ENCODE measurements around the gene PSME1. TPM values are rescaled to one million over a fixed set of nuclear protein-coding genes. Genes with fewer than 3 reads are reported as not detected.
A peak's percentile ranks its signal among the peaks of the same experiment; 100 is the strongest.
"Not testable (repeated sequence)": the region's sequence is repeated elsewhere in the genome, so short reads cannot be mapped to it uniquely, and the experiment has no call there.

Gene PSME1
- total and polyA plus RNA-seq, 7 experiments from 2014 or later = 189 to 703 (median 234) TPM

- intact Hi-C loops (cut with micrococcal nuclease) = no loop called here
- no peak overlapping the region for H3K4me3 Mint-ChIP-seq
- Histone ChIP-seq H3K9me3 (ENCODE audit: control insufficient read depth in 2 of 3, low read length in 3 of 3) (no peaks in the 10 kb centered on the region), H3K4me1 (ENCODE audit: control insufficient read depth in 2 of 2, insufficient read depth in 2 of 2, low read length in 2 of 2) (no peaks in the 10 kb centered on the region), H3K36me3 (ENCODE audit: control insufficient read depth in 2 of 3, insufficient read depth in 3 of 3, low read length in 3 of 3) (peaks cover 0 to 45% (median 5%) of the 10 kb centered on the region in 3 experiments), H3K27ac (ENCODE audit: low read depth, low read length) (no peak overlapping the region), H3K27me3 (ENCODE audit: control insufficient read depth in 2 of 2, insufficient read depth in 2 of 2, low read length in 2 of 2) (no peaks in the 10 kb centered on the region), H3K4me3 (ENCODE audit: low read length) (no peak overlapping the region)
- ChIA-PET POLR2A (interaction anchor here (0.7 to 1.1 kb wide), 2 partner anchors 13 to 21 kb away, joined by 3 read pairs; partner anchors contain the start of genes DCAF11 and NRL), CTCF (interaction anchor here (1.4 to 11.7 kb wide), 3 partner anchors 7 to 45 kb away, joined by 3 to 246 read pairs (median 165); partner anchors contain the start of genes CARMIL3 and PCK2)
- peaks cover 5 to 15% (median 7%) of the 10 kb centered on the region in 7 donors for H3K4me1 Mint-ChIP-seq
- ATAC-seq (no peak), DNase-seq (no peak)
- no peaks in the 10 kb centered on the region for H3K27me3 Mint-ChIP-seq
- peak overlapping the region in 1 of 9 donors; percentile 15 for H3K27ac Mint-ChIP-seq
- H3K9me3 Mint-ChIP-seq = peaks cover 0 to 2% (median 0%) of the 10 kb centered on the region in 11 donors
- H3K36me3 Mint-ChIP-seq = peaks cover 3 to 44% (median 15%) of the 10 kb centered on the region in 5 donors
Measured at GRCh38 chr14:24100982-24101494, 35.0 kb upstream of the PSME1 start.

- no peak overlapping the region for H3K4me3 Mint-ChIP-seq
- peaks cover 0 to 45% (median 5%) of the 10 kb centered on the region in 3 experiments for H3K36me3 ChIP-seq (ENCODE audit: control insufficient read depth in 2 of 3, insufficient read depth in 3 of 3, low read length in 3 of 3)
- no peak for DNase-seq
- ATAC-seq = no peak
- H3K27me3 Mint-ChIP-seq = no peaks in the 10 kb centered on the region
- no peak overlapping the region for H3K4me3 ChIP-seq (ENCODE audit: low read length)
- H3K27me3 ChIP-seq (ENCODE audit: control insufficient read depth in 2 of 2, insufficient read depth in 2 of 2, low read length in 2 of 2) = no peaks in the 10 kb centered on the region
- H3K27ac ChIP-seq (ENCODE audit: low read depth, low read length) = no peak overlapping the region
- peaks cover 3 to 44% (median 15%) of the 10 kb centered on the region in 5 donors for H3K36me3 Mint-ChIP-seq
- H3K4me1 ChIP-seq (ENCODE audit: control insufficient read depth in 2 of 2, insufficient read depth in 2 of 2, low read length in 2 of 2) = no peaks in the 10 kb centered on the region
- peak overlapping the region in 2 of 9 donors; percentile 19 to 43 for H3K27ac Mint-ChIP-seq
- H3K4me1 Mint-ChIP-seq = peaks cover 0 to 16% (median 0%) of the 10 kb centered on the region in 7 donors
- CTCF ChIA-PET = interaction anchor here (0.8 to 11.7 kb wide), 4 partner anchors 9 to 47 kb away, joined by 3 to 246 read pairs (median 84); partner anchors contain the start of genes CARMIL3 and PCK2
- POLR2A ChIA-PET = interaction anchor here (0.9 to 3.0 kb wide), 2 partner anchors 12 to 45 kb away, joined by 3 to 9 read pairs; partner anchors contain the start of genes DCAF11, NRL and RNF31
- H3K9me3 Mint-ChIP-seq = peaks cover 0 to 2% (median 0%) of the 10 kb centered on the region in 11 donors
- intact Hi-C loops (cut with micrococcal nuclease) = no loop called here
- no peaks in the 10 kb centered on the region for H3K9me3 ChIP-seq (ENCODE audit: control insufficient read depth in 2 of 3, low read length in 3 of 3)
Measured at GRCh38 chr14:24102357-24103048, 33.5 kb upstream of the PSME1 start.

GRCh38 chr14:24103451-24103850 is 32.5 kb upstream of the PSME1 start:
- Histone ChIP-seq H3K36me3 (ENCODE audit: control insufficient read depth in 2 of 3, insufficient read depth in 3 of 3, low read length in 3 of 3) (peaks cover 0 to 40% (median 5%) of the 10 kb centered on the region in 3 experiments), H3K27ac (ENCODE audit: low read depth, low read length) (no peak overlapping the region), H3K4me3 (ENCODE audit: low read length) (no peak overlapping the region), H3K27me3 (ENCODE audit: control insufficient read depth in 2 of 2, insufficient read depth in 2 of 2, low read length in 2 of 2) (no peaks in the 10 kb centered on the region), H3K9me3 (ENCODE audit: control insufficient read depth in 2 of 3, low read length in 3 of 3) (no peaks in the 10 kb centered on the region), H3K4me1 (ENCODE audit: control insufficient read depth in 2 of 2, insufficient read depth in 2 of 2, low read length in 2 of 2) (peaks cover under 1 to 2% of the 10 kb centered on the region in 2 donors)
- POLR2A ChIA-PET = interaction anchor here (3.0 to 6.0 kb wide), 2 partner anchors 9 to 11 kb away, joined by 9 to 85 read pairs; partner anchors contain the start of genes DCAF11, NRL and PCK2
- peaks cover 3 to 44% (median 15%) of the 10 kb centered on the region in 5 donors for H3K36me3 Mint-ChIP-seq
- intact Hi-C loops (cut with micrococcal nuclease) = no loop called here
- H3K4me1 Mint-ChIP-seq = peaks cover 1 to 22% (median 5%) of the 10 kb centered on the region in 7 donors
- H3K4me3 Mint-ChIP-seq = no peak overlapping the region
- CTCF ChIA-PET = interaction anchor here (11.5 to 11.7 kb wide), 2 partner anchors 10 to 48 kb away, joined by 165 to 246 read pairs; partner anchors contain the start of genes CARMIL3 and PCK2
- ATAC-seq (no peak), DNase-seq (no peak)
- no peaks in the 10 kb centered on the region for H3K27me3 Mint-ChIP-seq
- peak overlapping the region in 2 of 9 donors; percentile 31 to 48 for H3K27ac Mint-ChIP-seq
- H3K9me3 Mint-ChIP-seq = peaks cover 0 to 2% (median 0%) of the 10 kb centered on the region in 11 donors

GRCh38 chr14:24105609-24106239 is 30.3 kb upstream of the PSME1 start:
- POLR2A ChIA-PET = interaction anchor here (0.9 to 6.7 kb wide), 7 partner anchors 11 to 50 kb away, joined by 3 to 85 read pairs (median 4); partner anchors contain the start of genes EMC9, PCK2, PSME2 and RNF31
- CTCF ChIA-PET = interaction anchor here (0.5 to 11.7 kb wide), 8 partner anchors 8 to 55 kb away, joined by 3 to 246 read pairs (median 24); partner anchors contain the start of genes CARMIL3, DCAF11, IRF9 and PCK2
- H3K27ac Mint-ChIP-seq = peak overlapping the region in 3 of 9 donors; percentile 9 to 48 (median 46)

GRCh38 chr14:24106672-24107271 is 29.2 kb upstream of the PSME1 start:
- H3K27me3 ChIP-seq (ENCODE audit: control insufficient read depth in 2 of 2, insufficient read depth in 2 of 2, low read length in 2 of 2) = no peaks in the 10 kb centered on the region
- Mint-ChIP-seq H3K9me3 (peaks cover 0 to 2% (median 0%) of the 10 kb centered on the region in 11 donors), H3K27me3 (no peaks in the 10 kb centered on the region), H3K4me3 (no peak overlapping the region), H3K4me1 (peaks cover 9 to 28% (median 13%) of the 10 kb centered on the region in 7 donors), H3K27ac (peak overlapping the region in 1 of 9 donors; percentile 92), H3K36me3 (peaks cover 3 to 29% (median 15%) of the 10 kb centered on the region in 5 donors)
- peaks cover 0 to 13% (median 0%) of the 10 kb centered on the region in 3 experiments for H3K36me3 ChIP-seq (ENCODE audit: control insufficient read depth in 2 of 3, insufficient read depth in 3 of 3, low read length in 3 of 3)
- H3K4me1 ChIP-seq (ENCODE audit: control insufficient read depth in 2 of 2, insufficient read depth in 2 of 2, low read length in 2 of 2) = peaks cover 9 to 11% of the 10 kb centered on the region in 2 donors
- ChIA-PET CTCF (interaction anchor here (0.5 to 11.7 kb wide), 7 partner anchors 13 to 639 kb away, joined by 3 to 246 read pairs (median 28); partner anchors contain the start of genes CARMIL3, IRF9, PCK2 and RNF31), POLR2A (interaction anchor here (0.8 to 6.7 kb wide), 10 partner anchors 9 to 323 kb away, joined by 3 to 85 read pairs (median 18); partner anchors contain the start of genes KHNYN, PCK2, PSME1 and PSME2)
- DNase-seq (no peak), ATAC-seq (no peak)
- intact Hi-C loops (cut with micrococcal nuclease) = no loop called here
- no peak overlapping the region for H3K27ac ChIP-seq (ENCODE audit: low read depth, low read length)
- H3K4me3 ChIP-seq (ENCODE audit: low read length) = no peak overlapping the region
- H3K9me3 ChIP-seq (ENCODE audit: control insufficient read depth in 2 of 3, low read length in 3 of 3) = no peaks in the 10 kb centered on the region

More at GRCh38 chr14:24105609-24106239, 30.3 kb upstream of the PSME1 start:
- H3K27ac ChIP-seq (ENCODE audit: low read depth, low read length); DNase-seq; H3K4me3 ChIP-seq (ENCODE audit: low read length); H3K4me3 Mint-ChIP-seq; H3K9me3 ChIP-seq (ENCODE audit: control insufficient read depth in 2 of 3, low read length in 3 of 3); H3K27me3 Mint-ChIP-seq; ATAC-seq; H3K27me3 ChIP-seq (ENCODE audit: control insufficient read depth in 2 of 2, insufficient read depth in 2 of 2, low read length in 2 of 2); intact Hi-C loops (cut with micrococcal nuclease); H3K9me3 Mint-ChIP-seq: not testable (repeated sequence)
- peaks cover 0 to 20% (median 0%) of the 10 kb centered on the region in 3 experiments for H3K36me3 ChIP-seq (ENCODE audit: control insufficient read depth in 2 of 3, insufficient read depth in 3 of 3, low read length in 3 of 3)
- Mint-ChIP-seq H3K36me3 (peaks cover 3 to 34% (median 15%) of the 10 kb centered on the region in 5 donors), H3K4me1 (peaks cover 9 to 28% (median 13%) of the 10 kb centered on the region in 7 donors)
- H3K4me1 ChIP-seq (ENCODE audit: control insufficient read depth in 2 of 2, insufficient read depth in 2 of 2, low read length in 2 of 2) = peaks cover 9 to 11% of the 10 kb centered on the region in 2 donors

All from naive thymus-derived CD4-positive, alpha-beta T cell (primary cell).